AG04450 (cell line): ENCODE data around the gene ZNF335. TPM values are rescaled to one million over a fixed set of nuclear protein-coding genes. Genes with fewer than 3 reads are reported as not detected.

Source experiments
- CTCF ChIA-PET: fragments of 300-600, 350-600 bp; formaldehyde crosslinking; extraction: SDS; loops from one replicate; lab custom pipeline; 2022; ENCODE audit warnings: antibody characterized with exemption, inconsistent platforms; lab: Charles Lee
- POLR2A ChIA-PET: fragments of 350-600 bp; formaldehyde crosslinking; extraction: SDS; loops from one replicate; lab custom pipeline; 2021; ENCODE audit warnings: antibody characterized with exemption, inconsistent platforms; lab: Yijun Ruan, JAX
- DNase-seq: peaks from one replicate; pipeline ENCODE4 v3.0.0-alpha.2; 2011; ENCODE audit warnings: low read depth, low spot score
- H3K27ac ChIP-seq: one replicate; pipeline ENCODE4 v1.5.1; 2012; ENCODE audit warnings: low read depth, low read length, control low read depth
- H3K27me3 ChIP-seq: one replicate; pipeline ENCODE4 v1.6.0; 2012; ENCODE audit warnings: low read length; ENCODE audit not compliant: control insufficient read depth, insufficient read depth
- H3K4me3 ChIP-seq: 2 replicates; pipeline ENCODE4 v1.5.1; 2011; ENCODE audit warnings: mild to moderate bottlenecking, low read depth, low read length, control low read depth
- H3K9me3 ChIP-seq: 2 replicates; pipeline ENCODE4 v1.5.1; 2012; ENCODE audit warnings: low read length; ENCODE audit not compliant: control insufficient read depth, insufficient read depth
- polyA plus RNA-seq: library from polyadenylated mRNA; depleted of rRNA; stranded (reverse); fragments of >200 nt; gene quantifications from 2 replicates; pipeline ENCODE4 v1.2.3, GENCODE V29; 2011
- TF ChIP-seq, protein P1 (sequence below): IDR thresholded peaks from 2 replicates; pipeline ENCODE4 v1.5.1; 2011; ENCODE audit warnings: low read depth, low read length, control low read depth, inconsistent platforms

ZNF335 gene
- polyA plus RNA-seq, 1 experiment, result 5.5 TPM

DNA sequence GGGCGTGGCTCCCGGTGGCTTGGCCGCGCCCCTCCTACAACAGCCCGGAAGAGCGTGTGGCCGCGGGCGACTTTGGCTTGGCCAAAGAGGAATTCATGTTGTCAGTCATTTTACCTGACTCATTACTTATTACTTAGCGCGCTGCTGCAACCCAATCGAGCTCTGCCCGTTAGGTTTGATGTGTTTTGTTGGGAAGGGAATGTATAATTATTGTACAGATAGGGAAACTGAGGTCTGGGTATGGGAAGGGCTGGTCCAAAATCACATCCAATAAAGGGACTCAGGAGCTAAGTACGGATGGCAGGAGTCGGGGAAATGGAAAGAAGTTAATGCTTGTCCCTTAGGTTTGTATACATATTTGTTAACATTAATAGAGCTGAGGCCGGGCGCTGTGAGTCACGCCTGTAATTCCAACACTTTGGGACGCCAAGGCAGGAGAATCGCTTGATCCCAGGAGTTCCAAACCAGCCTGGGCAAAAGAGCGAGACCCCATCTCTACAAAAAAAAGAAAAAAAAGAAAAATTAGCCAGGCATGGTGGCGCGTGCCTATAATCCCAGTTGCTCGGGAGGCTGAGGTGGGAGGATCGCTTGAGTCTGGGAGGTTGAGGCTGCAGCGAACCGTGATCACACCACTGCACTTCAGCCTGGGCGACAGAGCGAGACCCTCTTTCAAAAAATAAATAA lies 639 bp upstream of the ZNF335 start:
- peak overlapping the region; percentile 62 for H3K4me3 ChIP-seq
- H3K27me3 ChIP-seq, result peaks cover 1% of the 10 kb centered on the region
- ChIA-PET POLR2A (interaction anchor here (0.6 to 1.3 kb wide), 4 partner anchors 18 to 392 kb away, joined by 3 to 6 read pairs (median 4); partner anchors contain the start of gene PCIF1), CTCF (interaction anchor here (0.6 to 5.1 kb wide), 3 partner anchors 15 to 202 kb away, joined by 3 to 26 read pairs (median 3); no protein-coding TSS in a partner anchor)
- H3K27ac ChIP-seq, result peak overlapping the region; percentile 100
- no peak for DNase-seq
- H3K9me3 ChIP-seq, result peaks cover 4% of the 10 kb centered on the region; the same call in 1 of the 2 replicates
- TF ChIP-seq, protein P1, sequence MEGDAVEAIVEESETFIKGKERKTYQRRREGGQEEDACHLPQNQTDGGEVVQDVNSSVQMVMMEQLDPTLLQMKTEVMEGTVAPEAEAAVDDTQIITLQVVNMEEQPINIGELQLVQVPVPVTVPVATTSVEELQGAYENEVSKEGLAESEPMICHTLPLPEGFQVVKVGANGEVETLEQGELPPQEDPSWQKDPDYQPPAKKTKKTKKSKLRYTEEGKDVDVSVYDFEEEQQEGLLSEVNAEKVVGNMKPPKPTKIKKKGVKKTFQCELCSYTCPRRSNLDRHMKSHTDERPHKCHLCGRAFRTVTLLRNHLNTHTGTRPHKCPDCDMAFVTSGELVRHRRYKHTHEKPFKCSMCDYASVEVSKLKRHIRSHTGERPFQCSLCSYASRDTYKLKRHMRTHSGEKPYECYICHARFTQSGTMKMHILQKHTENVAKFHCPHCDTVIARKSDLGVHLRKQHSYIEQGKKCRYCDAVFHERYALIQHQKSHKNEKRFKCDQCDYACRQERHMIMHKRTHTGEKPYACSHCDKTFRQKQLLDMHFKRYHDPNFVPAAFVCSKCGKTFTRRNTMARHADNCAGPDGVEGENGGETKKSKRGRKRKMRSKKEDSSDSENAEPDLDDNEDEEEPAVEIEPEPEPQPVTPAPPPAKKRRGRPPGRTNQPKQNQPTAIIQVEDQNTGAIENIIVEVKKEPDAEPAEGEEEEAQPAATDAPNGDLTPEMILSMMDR, result no peak

DNA sequence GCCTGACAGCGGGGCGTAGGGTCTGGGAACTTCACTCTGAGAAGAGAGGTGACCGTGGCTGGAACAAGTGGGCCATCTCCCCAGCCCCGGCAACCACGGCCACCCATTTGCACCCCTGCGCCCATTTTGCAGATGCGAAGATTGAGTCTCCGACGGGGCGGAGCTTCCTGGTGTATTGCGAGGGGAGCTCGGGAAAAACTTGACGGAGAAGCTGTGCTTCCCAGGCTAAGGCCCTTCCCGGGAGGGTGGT lies 653 bp downstream of the ZNF335 start:
- Histone ChIP-seq H3K27me3 (no peaks in the 10 kb centered on the region), H3K4me3 (peak overlapping the region; percentile 97), H3K27ac (peak overlapping the region; percentile 100), H3K9me3 (peaks cover 4% of the 10 kb centered on the region; the same call in 1 of the 2 replicates)
- ChIA-PET POLR2A (interaction anchor here (1.0 to 3.2 kb wide), 3 partner anchors 37 to 53 kb away, joined by 5 to 21 read pairs (median 7); partner anchors contain the start of gene PCIF1), CTCF (interaction anchor here (1.1 to 4.0 kb wide), 13 partner anchors 8 to 608 kb away, joined by 3 to 31 read pairs (median 10); partner anchors contain the start of genes CTSA, DNTTIP1, NEURL2 and PCIF1)
- DNase-seq, result no peak
- TF ChIP-seq, protein P1, result no peak

DNA sequence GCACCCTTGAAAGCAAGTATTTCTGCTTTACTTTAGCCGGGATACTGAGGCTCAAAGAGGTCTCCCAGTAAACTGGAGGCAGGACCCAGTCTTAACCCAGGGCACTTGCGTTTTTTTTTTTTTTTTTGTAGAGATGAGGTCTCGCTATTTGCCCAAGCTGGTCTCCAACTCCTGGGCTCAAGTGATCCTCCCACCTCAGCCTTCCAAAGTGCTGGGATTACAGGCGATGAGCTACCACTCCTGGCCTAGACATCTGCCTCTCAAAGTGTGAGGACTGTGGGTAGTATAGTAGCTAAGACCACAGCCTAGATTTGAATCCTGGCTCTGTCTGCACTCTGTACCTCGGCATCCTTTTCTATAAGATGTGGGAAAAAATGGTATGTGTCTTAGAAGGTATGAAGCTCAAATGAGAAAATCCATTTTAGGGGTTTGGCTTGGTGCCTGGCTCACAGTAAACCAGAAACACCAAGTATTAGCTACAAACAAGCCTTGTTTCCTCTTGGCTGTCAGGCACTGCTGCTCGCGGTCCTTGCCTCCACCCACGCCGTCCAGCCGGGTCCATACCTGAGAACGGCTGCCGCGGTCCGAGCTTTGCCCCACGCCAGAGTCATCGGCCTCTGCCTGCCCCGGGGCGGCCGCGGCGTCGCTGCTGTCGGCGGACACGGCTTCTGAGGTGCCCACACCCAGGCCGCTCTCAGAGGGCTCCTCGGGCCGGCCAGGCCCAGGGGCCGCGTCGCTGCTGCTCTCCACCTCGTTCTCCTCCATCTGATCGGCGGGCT lies 1.2 kb downstream of the ZNF335 start:
- POLR2A ChIA-PET, result interaction anchor here (0.6 to 3.2 kb wide), 8 partner anchors 9 to 641 kb away, joined by 3 to 21 read pairs (median 4); partner anchors contain the start of gene PCIF1
- TF ChIP-seq, protein P1, result no peak

DNA sequence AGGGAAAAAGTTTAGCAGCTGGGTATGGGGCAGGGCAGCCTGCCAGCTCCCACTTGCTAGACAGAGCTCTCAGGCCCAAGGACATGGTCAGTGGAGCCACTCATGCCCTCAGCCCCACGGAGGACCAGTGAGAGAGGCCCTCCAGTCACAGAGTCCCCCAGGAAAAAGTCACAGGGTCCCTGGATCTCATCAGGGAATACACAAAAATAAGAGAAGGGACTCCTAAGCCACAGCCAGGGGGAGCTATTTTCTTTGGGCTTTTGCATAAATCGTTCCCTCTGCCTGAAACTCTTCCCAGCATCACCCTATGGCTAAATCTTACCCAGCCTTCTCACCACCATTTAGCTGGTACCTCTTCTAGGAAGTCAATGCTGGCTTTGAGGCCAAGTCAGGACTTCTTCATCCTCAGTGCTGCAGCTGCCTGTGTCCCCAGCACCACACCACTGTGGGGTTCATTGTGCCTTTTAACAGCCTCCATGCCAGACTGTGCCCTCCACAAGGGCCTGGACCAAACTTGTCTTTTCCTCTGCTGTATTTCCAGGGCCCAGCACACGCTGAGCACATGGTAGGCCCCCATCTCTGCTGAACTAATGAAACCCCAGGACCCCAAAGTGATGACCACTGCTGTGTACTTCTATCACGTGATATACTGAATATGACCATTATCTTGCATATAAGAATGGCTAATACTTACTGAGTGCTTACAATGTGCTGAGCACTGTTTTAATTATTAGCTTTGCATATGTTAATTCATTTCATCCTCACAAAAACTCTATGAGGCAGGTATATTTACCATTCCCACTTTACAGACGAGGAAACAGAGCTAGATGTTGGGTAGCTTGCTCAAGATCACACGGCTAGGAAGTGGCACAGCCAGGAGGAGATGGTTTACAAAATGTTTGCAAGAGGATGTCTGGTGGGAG lies 2.0 kb downstream of the ZNF335 start:
- DNase-seq, result peak; percentile 32
- TF ChIP-seq, protein P1, result peak; percentile 70
- peak overlapping the region; percentile 97 for H3K4me3 ChIP-seq
- CTCF ChIA-PET, result interaction anchor here (0.6 to 4.0 kb wide), 57 partner anchors 9 to 1674 kb away, joined by 3 to 60 read pairs (median 5); partner anchors contain the start of genes CTSA, DNTTIP1, NEURL2 and PCIF1
- H3K27ac ChIP-seq, result peak overlapping the region; percentile 100
- H3K9me3 ChIP-seq, result peaks cover 4% of the 10 kb centered on the region; the same call in 1 of the 2 replicates
- no peaks in the 10 kb centered on the region for H3K27me3 ChIP-seq
- POLR2A ChIA-PET, result interaction anchor here (0.6 to 3.2 kb wide), 7 partner anchors 8 to 190 kb away, joined by 3 to 21 read pairs (median 4); partner anchors contain the start of gene PCIF1

More for the DNA sequence above, 1.2 kb downstream of the ZNF335 start:
- no peak for DNase-seq
- peaks cover 4% of the 10 kb centered on the region; the same call in 1 of the 2 replicates for H3K9me3 ChIP-seq
- CTCF ChIA-PET, result interaction anchor here (0.6 to 4.0 kb wide), 40 partner anchors 9 to 996 kb away, joined by 3 to 60 read pairs (median 8); partner anchors contain the start of genes CTSA, DNTTIP1, NEURL2 and PCIF1
- H3K27me3 ChIP-seq, result no peaks in the 10 kb centered on the region
- peak overlapping the region; percentile 97 for H3K4me3 ChIP-seq
- H3K27ac ChIP-seq, result peak overlapping the region; percentile 100
